HepG2 (cell line): Measurements from ENCODE around the gene CEP131. TPM values are rescaled to one million over a fixed set of nuclear protein-coding genes. Genes with fewer than 3 reads are reported as not detected.

Experiments
- ATAC-seq: fragments of 200-7000 bp; cut with Tn5 transposase; 3 replicates; pipeline ENCODE4 v1.9.1; 2020; ENCODE audit warnings: mild to moderate bottlenecking, moderate library complexity
- BruUV-seq: library from RNA; stranded (reverse); fragments of 400-500 nt; replicated peaks from 2 replicates; lab custom pipeline; 2021; lab: Mats Ljungman, UMichigan
- CTCF ChIA-PET: fragments of 300-600 bp; formaldehyde crosslinking; extraction: SDS; loops from one replicate; lab custom pipeline; 2021; ENCODE audit warnings: low total read pairs, inconsistent platforms, low intra/inter-chr PET ratio; lab: Yijun Ruan, JAX
- POLR2A ChIA-PET: fragments of 350-600 bp; sonication (Branson Sonifier 250); formaldehyde crosslinking; loops from one replicate; lab custom pipeline; 2020; ENCODE audit warnings: antibody characterized with exemption, inconsistent platforms; lab: Yijun Ruan, JAX
- DNase-seq: peaks from one replicate; pipeline ENCODE4 v3.0.0-alpha.2; 2015; ENCODE audit warnings: low spot score
- FAIRE-seq: peaks from 3 replicates; lab custom pipeline; 2011; peaks lifted over from hg19 to GRCh38; lab: Jason Lieb, UNC
- H2AFZ ChIP-seq: one replicate; pipeline ENCODE4 v1.6.1; 2011; ENCODE audit warnings: low read length, inconsistent platforms
- H3K27ac ChIP-seq: fragments of 300-600 bp; 3 replicates; pipeline ENCODE4 v1.8.0; 2011; ENCODE audit warnings: mixed run types, mild to moderate bottlenecking, mixed read lengths, low read length, inconsistent platforms; ENCODE audit not compliant: insufficient read depth; ENCODE audit errors: extremely low read length
- H3K27me3 ChIP-seq, 2 experiments: fragments of 200-600 bp in 1 of 2; 2 replicates in 1 of 2; 3 replicates in 1 of 2; pipeline versions ENCODE4 v1.6.0 to v1.8.0; 2011; ENCODE audit warnings: low read length in 2 of 2, mild to moderate bottlenecking in 2 of 2, moderate library complexity in 2 of 2, inconsistent platforms in 1 of 2; ENCODE audit not compliant: insufficient read depth in 2 of 2, control insufficient read depth in 1 of 2
- H3K36me3 ChIP-seq, 2 experiments: fragments of 200-600 bp in 1 of 2; replicated peaks in 1 of 2; 2 replicates in 1 of 2; 3 replicates in 1 of 2; pipeline versions ENCODE4 v1.5.1 to v1.8.0; 2011; ENCODE audit warnings: low read length in 2 of 2, inconsistent platforms in 1 of 2; ENCODE audit not compliant: insufficient read depth in 2 of 2, control insufficient read depth in 1 of 2
- H3K4me1 ChIP-seq: 2 replicates; pipeline ENCODE4 v1.5.1; 2012; ENCODE audit warnings: low read length, inconsistent platforms; ENCODE audit not compliant: insufficient read depth
- H3K4me2 ChIP-seq: 2 replicates; pipeline ENCODE4 v1.6.0; 2011; ENCODE audit warnings: low read depth, low read length, inconsistent platforms
- H3K4me3 ChIP-seq, 3 experiments: fragments of 200-600 bp in 1 of 3; sonication (generic), shearing (Covaris generic) in 1 of 3; replicated peaks in 1 of 3; 2 replicates each; pipeline ENCODE4 v1.5.1; 2011 to 2016; ENCODE audit warnings: low read length in 3 of 3, inconsistent platforms in 2 of 3, low read depth in 2 of 3, mild to moderate bottlenecking in 2 of 3, control low read depth in 1 of 3, mixed read lengths in 1 of 3; ENCODE audit not compliant: insufficient read depth in 1 of 3
- H3K79me2 ChIP-seq: one replicate; pipeline ENCODE4 v1.6.1; 2011; ENCODE audit warnings: low read length, inconsistent platforms; ENCODE audit not compliant: insufficient read depth
- H3K9ac ChIP-seq: 2 replicates; pipeline ENCODE4 v1.6.0; 2011; ENCODE audit warnings: mild to moderate bottlenecking, low read depth, low read length, inconsistent platforms; ENCODE audit not compliant: insufficient read depth
- H3K9me3 ChIP-seq: 2 replicates; pipeline ENCODE4 v1.5.1; 2012; ENCODE audit warnings: mild to moderate bottlenecking, low read length
- H4K20me1 ChIP-seq: 2 replicates; pipeline ENCODE4 v1.6.0; 2011; ENCODE audit warnings: inconsistent platforms, mild to moderate bottlenecking, low read length, moderate library complexity; ENCODE audit not compliant: insufficient read depth
- AGO1 ChIP-seq: fragments of 200-400 bp; formaldehyde crosslinking; IDR thresholded peaks from 2 replicates; pipeline ENCODE4 v1.6.1; 2017; ENCODE audit warnings: mild to moderate bottlenecking, low read depth, low read length, moderate library complexity; ENCODE audit not compliant: poor library complexity, severe bottlenecking
- ATF7 ChIP-seq, 2 experiments: fragments of 450-650 bp in 1 of 2; sonication (generic) in 1 of 2; formaldehyde crosslinking in 1 of 2; IDR thresholded peaks; 2 replicates each; pipeline versions ENCODE4 v1.4.0 to v1.6.1; 2016 to 2020; ENCODE audit warnings: antibody characterized with exemption in 1 of 2, mild to moderate bottlenecking in 1 of 2, missing genetic modification reagents in 1 of 2
- GABPA ChIP-seq, 2 experiments: IDR thresholded peaks; 2 replicates each; pipeline ENCODE4 v1.6.1; 2011 to 2016; ENCODE audit warnings: low read depth in 2 of 2, low read length in 1 of 2, missing biosample characterization in 1 of 2, missing genetic modification characterization in 1 of 2
- KLF16 ChIP-seq, 2 experiments: sonication (generic) in 1 of 2; formaldehyde crosslinking in 1 of 2; IDR thresholded peaks; 2 replicates each; pipeline versions ENCODE4 v1.6.1 to v1.8.0; 2016 to 2023; ENCODE audit warnings: missing genetic modification reagents in 2 of 2, missing compliant biosample characterization in 1 of 2
- MAFG ChIP-seq: sonication (generic); formaldehyde crosslinking; IDR thresholded peaks from 2 replicates; pipeline ENCODE4 v1.5.1; 2020; ENCODE audit warnings: mild to moderate bottlenecking, missing genetic modification reagents
- MTA1 ChIP-seq: sonication (generic); formaldehyde crosslinking; IDR thresholded peaks from 2 replicates; pipeline ENCODE4 v1.4.0; 2020; ENCODE audit warnings: missing genetic modification reagents, mild to moderate bottlenecking, borderline replicate concordance
- NFRKB ChIP-seq: fragments of 450-650 bp; IDR thresholded peaks from 2 replicates; pipeline ENCODE4 v1.6.1; 2017
- PCBP2 ChIP-seq: fragments of 200-400 bp; formaldehyde crosslinking; optimal IDR thresholded peaks from 2 replicates; pipeline ENCODE3; 2018; ENCODE audit warnings: low read length, low read depth; ENCODE audit not compliant: poor library complexity, severe bottlenecking
- XRCC5 ChIP-seq: fragments of 200-400 bp; formaldehyde crosslinking; optimal IDR thresholded peaks from 2 replicates; pipeline ENCODE3; 2017; ENCODE audit warnings: mild to moderate bottlenecking, low read length
- ZNF496 ChIP-seq: sonication (generic); formaldehyde crosslinking; IDR thresholded peaks from 2 replicates; pipeline ENCODE4 v1.8.1; 2023; ENCODE audit warnings: mild to moderate bottlenecking, moderate library complexity, missing genetic modification reagents; ENCODE audit not compliant: insufficient replicate concordance
- ZNF670 ChIP-seq: sonication (generic); formaldehyde crosslinking; IDR thresholded peaks from 2 replicates; pipeline ENCODE4 v1.8.0; 2022; ENCODE audit warnings: mild to moderate bottlenecking, missing genetic modification reagents, borderline replicate concordance
- ZNF790 ChIP-seq: sonication (generic); formaldehyde crosslinking; IDR thresholded peaks from 2 replicates; pipeline ENCODE4 v1.8.0; 2022; ENCODE audit warnings: missing genetic modification reagents, mild to moderate bottlenecking, borderline replicate concordance
- WGBS: methylation state at CpG from one replicate; pipeline ENCODE4 v1.1.6; 2017; ENCODE audit warnings: low lambda C conversion rate; 5-methylcytosine and 5-hydroxymethylcytosine counted together
- in situ Hi-C: cut with HindIII; loops from 2 replicates; pipeline ENCODE4 v1.10.0; 2017; ENCODE audit warnings: low pct_unique_long_range_greater_than_20kb; ENCODE audit not compliant: extremely low pct_ligation_motif_present
- intact Hi-C: fragments of 100-400 bp; cut with micrococcal nuclease; formaldehyde crosslinking; loops from one replicate; pipeline ENCODE4 v1.10.0; 2022; ENCODE audit not compliant: unreplicated experiment
- polyA plus RNA-seq, 8 experiments: library from polyadenylated mRNA; depleted of rRNA in 3 of 8; stranded (reverse) in 7 of 8; unstranded in 1 of 8; fragments of >200 nt; fragmentation: Illumina TruSeq in 4 of 8; extraction: Trizol in 4 of 8; gene quantifications; 2 replicates each; pipeline versions ENCODE4 v1.2.1 to v1.2.3, GENCODE V29; 2011 to 2016; ENCODE audit warnings: low read depth in 4 of 8, missing spikeins in 1 of 8, mixed read lengths in 1 of 8; ENCODE audit not compliant: insufficient read depth in 1 of 8
- total RNA-seq, 5 experiments: library from RNA; depleted of rRNA; stranded (reverse); fragments of >200 nt; fragmentation: Illumina TruSeq; extraction: Trizol; gene quantifications; 2 replicates each; pipeline ENCODE4 v1.2.3, GENCODE V29; 2016; ENCODE audit warnings: low read depth in 1 of 5
- TF ChIP-seq, protein P1 (sequence below): sonication (generic); formaldehyde crosslinking; IDR thresholded peaks from 2 replicates; pipeline ENCODE4 v1.4.0; 2020; ENCODE audit warnings: low read depth, mild to moderate bottlenecking, missing genetic modification reagents
- TF ChIP-seq, protein P2 (sequence below): sonication (generic); formaldehyde crosslinking; IDR thresholded peaks from 2 replicates; pipeline ENCODE4 v1.5.1; 2020; ENCODE audit warnings: missing genetic modification reagents, mild to moderate bottlenecking, borderline replicate concordance
- TF ChIP-seq, protein P3 (sequence below): sonication (generic); formaldehyde crosslinking; IDR thresholded peaks from 2 replicates; pipeline ENCODE4 v1.8.0; 2023; ENCODE audit warnings: mild to moderate bottlenecking, missing genetic modification reagents
- TF ChIP-seq, protein P4 (sequence below): sonication (generic); formaldehyde crosslinking; IDR thresholded peaks from 2 replicates; pipeline ENCODE4 v1.4.0; 2020; ENCODE audit warnings: mild to moderate bottlenecking, missing genetic modification reagents

The CEP131 gene
- total and polyA plus RNA-seq, 2 of the 13 experiments (the other 11 are each of a cell fraction or from before 2014, with no cell fraction given), result 5.0 to 16.8 TPM

GRCh38 chr17:81197409-81197795 lies 25.4 kb downstream of the CEP131 start:
- in situ Hi-C loops, result no loop called here
- Histone ChIP-seq H3K4me3 (no peak overlapping the region), H3K27me3 (no peaks in the 10 kb centered on the region), H3K9ac (no peak overlapping the region), H3K4me1 (no peaks in the 10 kb centered on the region), H3K79me2 (no peaks in the 10 kb centered on the region)
- CTCF ChIA-PET, result no interaction called here
- DNase-seq, result no peak
- no peak for ATAC-seq
- TF ChIP-seq ATF7 (IDR thresholded peaks at IDR 0.05) (no peak), ATF7 (CRISPR knock-in tag; IDR thresholded peaks at IDR 0.05) (no peak), MAFG (no peak), ZNF670 (CRISPR knock-in tag) (no peak), KLF16 (CRISPR knock-in tag; IDR thresholded peaks at IDR 0.05) (no peak), XRCC5 (no peak), NFRKB (no peak), AGO1 (no peak), PCBP2 (no peak), ZNF496 (CRISPR knock-in tag) (no peak), MTA1 (CRISPR knock-in tag) (no peak), ZNF790 (CRISPR knock-in tag) (no peak), GABPA (IDR thresholded peaks at IDR 0.05; ENCODE audit: low read depth, low read length) (no peak), GABPA (CRISPR knock-in tag; IDR thresholded peaks at IDR 0.05; ENCODE audit: low read depth) (no peak)
- TF ChIP-seq, protein P1, sequence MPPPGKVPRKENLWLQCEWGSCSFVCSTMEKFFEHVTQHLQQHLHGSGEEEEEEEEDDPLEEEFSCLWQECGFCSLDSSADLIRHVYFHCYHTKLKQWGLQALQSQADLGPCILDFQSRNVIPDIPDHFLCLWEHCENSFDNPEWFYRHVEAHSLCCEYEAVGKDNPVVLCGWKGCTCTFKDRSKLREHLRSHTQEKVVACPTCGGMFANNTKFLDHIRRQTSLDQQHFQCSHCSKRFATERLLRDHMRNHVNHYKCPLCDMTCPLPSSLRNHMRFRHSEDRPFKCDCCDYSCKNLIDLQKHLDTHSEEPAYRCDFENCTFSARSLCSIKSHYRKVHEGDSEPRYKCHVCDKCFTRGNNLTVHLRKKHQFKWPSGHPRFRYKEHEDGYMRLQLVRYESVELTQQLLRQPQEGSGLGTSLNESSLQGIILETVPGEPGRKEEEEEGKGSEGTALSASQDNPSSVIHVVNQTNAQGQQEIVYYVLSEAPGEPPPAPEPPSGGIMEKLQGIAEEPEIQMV (CRISPR knock-in tag), result no peak
- TF ChIP-seq, protein P2, sequence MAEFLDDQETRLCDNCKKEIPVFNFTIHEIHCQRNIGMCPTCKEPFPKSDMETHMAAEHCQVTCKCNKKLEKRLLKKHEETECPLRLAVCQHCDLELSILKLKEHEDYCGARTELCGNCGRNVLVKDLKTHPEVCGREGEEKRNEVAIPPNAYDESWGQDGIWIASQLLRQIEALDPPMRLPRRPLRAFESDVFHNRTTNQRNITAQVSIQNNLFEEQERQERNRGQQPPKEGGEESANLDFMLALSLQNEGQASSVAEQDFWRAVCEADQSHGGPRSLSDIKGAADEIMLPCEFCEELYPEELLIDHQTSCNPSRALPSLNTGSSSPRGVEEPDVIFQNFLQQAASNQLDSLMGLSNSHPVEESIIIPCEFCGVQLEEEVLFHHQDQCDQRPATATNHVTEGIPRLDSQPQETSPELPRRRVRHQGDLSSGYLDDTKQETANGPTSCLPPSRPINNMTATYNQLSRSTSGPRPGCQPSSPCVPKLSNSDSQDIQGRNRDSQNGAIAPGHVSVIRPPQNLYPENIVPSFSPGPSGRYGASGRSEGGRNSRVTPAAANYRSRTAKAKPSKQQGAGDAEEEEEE, result no peak
- TF ChIP-seq, protein P3, sequence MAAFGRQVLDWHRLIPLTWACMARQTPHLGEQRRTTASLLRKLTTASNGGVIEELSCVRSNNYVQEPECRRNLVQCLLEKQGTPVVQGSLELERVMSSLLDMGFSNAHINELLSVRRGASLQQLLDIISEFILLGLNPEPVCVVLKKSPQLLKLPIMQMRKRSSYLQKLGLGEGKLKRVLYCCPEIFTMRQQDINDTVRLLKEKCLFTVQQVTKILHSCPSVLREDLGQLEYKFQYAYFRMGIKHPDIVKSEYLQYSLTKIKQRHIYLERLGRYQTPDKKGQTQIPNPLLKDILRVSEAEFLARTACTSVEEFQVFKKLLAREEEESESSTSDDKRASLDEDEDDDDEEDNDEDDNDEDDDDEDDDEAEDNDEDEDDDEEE (CRISPR knock-in tag), result no peak
- TF ChIP-seq, protein P4, sequence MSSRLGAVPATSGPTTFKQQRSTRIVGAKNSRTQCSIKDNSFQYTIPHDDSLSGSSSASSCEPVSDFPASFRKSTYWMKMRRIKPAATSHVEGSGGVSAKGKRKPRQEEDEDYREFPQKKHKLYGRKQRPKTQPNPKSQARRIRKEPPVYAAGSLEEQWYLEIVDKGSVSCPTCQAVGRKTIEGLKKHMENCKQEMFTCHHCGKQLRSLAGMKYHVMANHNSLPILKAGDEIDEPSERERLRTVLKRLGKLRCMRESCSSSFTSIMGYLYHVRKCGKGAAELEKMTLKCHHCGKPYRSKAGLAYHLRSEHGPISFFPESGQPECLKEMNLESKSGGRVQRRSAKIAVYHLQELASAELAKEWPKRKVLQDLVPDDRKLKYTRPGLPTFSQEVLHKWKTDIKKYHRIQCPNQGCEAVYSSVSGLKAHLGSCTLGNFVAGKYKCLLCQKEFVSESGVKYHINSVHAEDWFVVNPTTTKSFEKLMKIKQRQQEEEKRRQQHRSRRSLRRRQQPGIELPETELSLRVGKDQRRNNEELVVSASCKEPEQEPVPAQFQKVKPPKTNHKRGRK (CRISPR knock-in tag), result no peak
- TF ChIP-seq, all 625 proteins: peak for 0
- BruUV-seq, result no TSS peak
- FAIRE-seq, result no peak
- no peak overlapping the region for H3K4me2 ChIP-seq
- H2AFZ ChIP-seq, result no peak overlapping the region
- WGBS, result 96% methylated on average over 7 of the region's 14 CpGs
- H3K36me3 ChIP-seq, result peaks cover 15 to 35% of the 10 kb centered on the region in 2 experiments; a peak in 4 of 5 replicates
- intact Hi-C loops, result no loop called here
- H3K27ac ChIP-seq, result no peak overlapping the region
- POLR2A ChIA-PET, result no interaction called here
- H4K20me1 ChIP-seq, result no peaks in the 10 kb centered on the region; the same call in 1 of the 2 replicates
- no peaks in the 10 kb centered on the region for H3K9me3 ChIP-seq
